NCI-H446 treated with DMSO at 0.1 percent for 48 hours (cell line): ENCODE data around the gene SYCP2.

ENCODE experiments used
- DNase-seq: peaks from one replicate; lab custom pipeline; 2025; lab: John Stamatoyannopoulos, UW

The SYCP2 gene

GRCh38 chr20:59940956-59941294 lies 7.5 kb upstream of the SYCP2 start:
- DNase-seq = no peak

- DNase-seq = peak; percentile 82
Observed at GRCh38 chr20:59940129-59940955, 6.9 kb upstream of the SYCP2 start, which contains the start of the genes FAM217B and PPP1R3D. Gene FAM217B, plus strand, starts transcription at chr20:59940389. Its CDS starts 3,555 bp downstream, at chr20:59943944. Gene PPP1R3D, minus strand, starts transcription at chr20:59940305. Its CDS starts 374 bp downstream, at chr20:59939931.

- no peak for DNase-seq
Observed at GRCh38 chr20:59939879-59940128, 6.4 kb upstream of the SYCP2 start.

GRCh38 chr20:59939052-59939878 lies 5.8 kb upstream of the SYCP2 start:
- DNase-seq = no peak

- no peak for DNase-seq
Observed at GRCh38 chr20:59938696-59939051, 5.2 kb upstream of the SYCP2 start.

GRCh38 chr20:59938221-59938620 lies 4.8 kb upstream of the SYCP2 start:
- no peak for DNase-seq

GRCh38 chr20:59937150-59937549 lies 3.7 kb upstream of the SYCP2 start:
- no peak for DNase-seq

GRCh38 chr20:59936409-59936808 lies 3.0 kb upstream of the SYCP2 start:
- DNase-seq = no peak

- no peak for DNase-seq
Observed at GRCh38 chr20:59935457-59936185, 2.2 kb upstream of the SYCP2 start.

GRCh38 chr20:59933849-59934585 lies 580 bp upstream of the SYCP2 start:
- DNase-seq = peak; percentile 59

- DNase-seq = no peak
Observed at GRCh38 chr20:59932616-59933295, 681 bp downstream of the SYCP2 start.

GRCh38 chr20:59931511-59932312 lies 1.7 kb downstream of the SYCP2 start:
- DNase-seq = no peak

GRCh38 chr20:59925899-59926298 lies 7.5 kb downstream of the SYCP2 start:
- DNase-seq = no peak

GRCh38 chr20:59925359-59925758 lies 8.1 kb downstream of the SYCP2 start:
- no peak for DNase-seq

- DNase-seq = no peak
Observed at GRCh38 chr20:59923514-59923913, 9.9 kb downstream of the SYCP2 start.

- no peak for DNase-seq
Observed at GRCh38 chr20:59920944-59921343, 12.5 kb downstream of the SYCP2 start.

GRCh38 chr20:59912609-59913008 lies 20.8 kb downstream of the SYCP2 start:
- no peak for DNase-seq

GRCh38 chr20:59911041-59911440 lies 22.4 kb downstream of the SYCP2 start:
- DNase-seq = no peak

GRCh38 chr20:59908855-59909254 lies 24.6 kb downstream of the SYCP2 start:
- DNase-seq = no peak

GRCh38 chr20:59903621-59904020 lies 29.8 kb downstream of the SYCP2 start:
- no peak for DNase-seq

- no peak for DNase-seq
Observed at GRCh38 chr20:59902470-59902869, 31.0 kb downstream of the SYCP2 start.
